Omental fat pad (tissue), 4 donors: Measurements from ENCODE around the gene PIAS2. TPM values are rescaled to one million over a fixed set of nuclear protein-coding genes. Genes with fewer than 3 reads are reported as not detected.
A peak's percentile ranks its signal among the peaks of the same experiment; 100 is the strongest.
"Not testable (repeated sequence)": the region's sequence is repeated elsewhere in the genome, so short reads cannot be mapped to it uniquely, and the experiment has no call there.

ENCODE experiments used
- ATAC-seq: fragments of 150-250 bp; one replicate; pipeline ENCODE4 v1.9.1; 2016; ENCODE audit warnings: mild to moderate bottlenecking, moderate library complexity; ENCODE audit not compliant: low FRiP score
- DNase-seq: peaks from one replicate; pipeline ENCODE4 v3.0.0-alpha.2; 2019; ENCODE audit warnings: low spot score
- total RNA-seq, 4 donors: library from RNA; depleted of rRNA; stranded (reverse); fragments of >200 nt; gene quantifications; one replicate each; pipeline ENCODE4 v1.1.0, GENCODE V29; 2016
- TF ChIP-seq, protein P1 (sequence below), 3 donors: fragments of 450-650 bp; IDR thresholded peaks; one replicate each; pipeline ENCODE4 v1.5.1; 2016 to 2017; ENCODE audit warnings: antibody characterized with exemption in 3 of 3, mild to moderate bottlenecking in 3 of 3, moderate library complexity in 2 of 3

The PIAS2 gene, protein sequence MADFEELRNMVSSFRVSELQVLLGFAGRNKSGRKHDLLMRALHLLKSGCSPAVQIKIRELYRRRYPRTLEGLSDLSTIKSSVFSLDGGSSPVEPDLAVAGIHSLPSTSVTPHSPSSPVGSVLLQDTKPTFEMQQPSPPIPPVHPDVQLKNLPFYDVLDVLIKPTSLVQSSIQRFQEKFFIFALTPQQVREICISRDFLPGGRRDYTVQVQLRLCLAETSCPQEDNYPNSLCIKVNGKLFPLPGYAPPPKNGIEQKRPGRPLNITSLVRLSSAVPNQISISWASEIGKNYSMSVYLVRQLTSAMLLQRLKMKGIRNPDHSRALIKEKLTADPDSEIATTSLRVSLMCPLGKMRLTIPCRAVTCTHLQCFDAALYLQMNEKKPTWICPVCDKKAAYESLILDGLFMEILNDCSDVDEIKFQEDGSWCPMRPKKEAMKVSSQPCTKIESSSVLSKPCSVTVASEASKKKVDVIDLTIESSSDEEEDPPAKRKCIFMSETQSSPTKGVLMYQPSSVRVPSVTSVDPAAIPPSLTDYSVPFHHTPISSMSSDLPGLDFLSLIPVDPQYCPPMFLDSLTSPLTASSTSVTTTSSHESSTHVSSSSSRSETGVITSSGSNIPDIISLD
- total RNA-seq = 10 to 100 TPM; 17.7 to 24.9 (median 23.4) TPM

DNA sequence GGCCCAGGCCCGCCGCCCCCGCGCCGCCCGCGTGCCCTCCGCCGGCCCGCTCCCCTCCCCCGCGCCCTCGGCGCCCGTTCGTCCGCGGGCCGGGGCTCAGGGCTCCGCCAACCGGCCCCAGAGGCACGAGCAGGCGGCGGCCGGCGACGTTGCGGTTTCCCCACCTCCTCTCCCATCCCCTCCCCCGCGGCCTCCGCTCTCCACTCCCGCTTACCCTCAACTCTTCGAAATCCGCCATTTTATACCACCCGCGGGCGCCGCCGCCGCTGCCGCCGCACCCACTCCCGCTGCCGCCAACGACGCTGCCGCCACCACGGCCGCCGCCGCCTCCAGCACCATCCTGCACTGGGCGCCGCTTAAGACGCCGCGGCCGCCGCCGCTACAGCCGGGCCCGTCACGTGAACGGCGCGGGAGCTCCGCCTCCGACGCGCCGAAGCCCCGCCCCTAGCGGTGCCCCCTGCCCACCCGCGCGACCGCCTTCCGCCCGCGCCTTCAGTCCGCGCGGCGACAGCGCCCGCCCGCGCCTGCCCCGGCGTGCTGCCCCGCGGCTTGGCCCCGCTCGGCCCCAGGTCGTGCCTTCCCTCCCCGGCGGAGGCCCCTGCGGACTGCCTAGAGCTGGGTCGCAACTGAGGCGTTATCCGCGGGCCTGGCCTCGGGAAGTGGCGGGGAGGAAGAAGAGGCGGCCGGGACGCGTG is at the start of gene PIAS2, which contains the start of gene KATNAL2:
PIAS2 (minus strand) TSS at position 400 of the 695 bp plus-strand sequence; CDS start at position 238, 162 bp downstream.
KATNAL2 (plus strand) TSS at position 495 of the 695 bp plus-strand sequence. CDS start 29,271 bp downstream, outside the sequence.
- DNase-seq = peak; percentile 29
- TF ChIP-seq, protein P1, sequence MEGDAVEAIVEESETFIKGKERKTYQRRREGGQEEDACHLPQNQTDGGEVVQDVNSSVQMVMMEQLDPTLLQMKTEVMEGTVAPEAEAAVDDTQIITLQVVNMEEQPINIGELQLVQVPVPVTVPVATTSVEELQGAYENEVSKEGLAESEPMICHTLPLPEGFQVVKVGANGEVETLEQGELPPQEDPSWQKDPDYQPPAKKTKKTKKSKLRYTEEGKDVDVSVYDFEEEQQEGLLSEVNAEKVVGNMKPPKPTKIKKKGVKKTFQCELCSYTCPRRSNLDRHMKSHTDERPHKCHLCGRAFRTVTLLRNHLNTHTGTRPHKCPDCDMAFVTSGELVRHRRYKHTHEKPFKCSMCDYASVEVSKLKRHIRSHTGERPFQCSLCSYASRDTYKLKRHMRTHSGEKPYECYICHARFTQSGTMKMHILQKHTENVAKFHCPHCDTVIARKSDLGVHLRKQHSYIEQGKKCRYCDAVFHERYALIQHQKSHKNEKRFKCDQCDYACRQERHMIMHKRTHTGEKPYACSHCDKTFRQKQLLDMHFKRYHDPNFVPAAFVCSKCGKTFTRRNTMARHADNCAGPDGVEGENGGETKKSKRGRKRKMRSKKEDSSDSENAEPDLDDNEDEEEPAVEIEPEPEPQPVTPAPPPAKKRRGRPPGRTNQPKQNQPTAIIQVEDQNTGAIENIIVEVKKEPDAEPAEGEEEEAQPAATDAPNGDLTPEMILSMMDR (IDR thresholded peaks at IDR 0.05) = no peak
- peak; percentile 94 for ATAC-seq

DNA sequence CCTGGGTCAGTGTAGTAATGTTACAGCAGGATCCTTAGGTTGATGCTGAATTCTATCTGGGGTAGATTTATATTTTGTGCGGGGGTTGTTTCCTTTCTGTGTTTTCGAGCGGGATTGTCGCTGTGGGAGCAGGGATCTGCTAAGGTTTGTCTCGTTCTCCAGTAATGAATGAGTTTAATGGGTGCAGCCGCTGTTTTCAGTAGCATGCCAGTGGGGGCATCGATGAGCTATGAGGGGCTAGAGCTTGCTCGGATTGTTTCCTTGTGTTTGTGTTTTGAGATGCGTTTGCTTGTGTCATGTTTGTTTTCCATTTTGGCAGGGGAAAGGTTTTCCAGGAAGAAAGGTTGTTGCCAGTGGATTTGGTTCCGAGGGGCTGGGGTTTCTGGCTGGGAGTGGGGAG is 49.0 kb upstream of the PIAS2 start:
- DNase-seq, ATAC-seq: not testable (repeated sequence)

DNA sequence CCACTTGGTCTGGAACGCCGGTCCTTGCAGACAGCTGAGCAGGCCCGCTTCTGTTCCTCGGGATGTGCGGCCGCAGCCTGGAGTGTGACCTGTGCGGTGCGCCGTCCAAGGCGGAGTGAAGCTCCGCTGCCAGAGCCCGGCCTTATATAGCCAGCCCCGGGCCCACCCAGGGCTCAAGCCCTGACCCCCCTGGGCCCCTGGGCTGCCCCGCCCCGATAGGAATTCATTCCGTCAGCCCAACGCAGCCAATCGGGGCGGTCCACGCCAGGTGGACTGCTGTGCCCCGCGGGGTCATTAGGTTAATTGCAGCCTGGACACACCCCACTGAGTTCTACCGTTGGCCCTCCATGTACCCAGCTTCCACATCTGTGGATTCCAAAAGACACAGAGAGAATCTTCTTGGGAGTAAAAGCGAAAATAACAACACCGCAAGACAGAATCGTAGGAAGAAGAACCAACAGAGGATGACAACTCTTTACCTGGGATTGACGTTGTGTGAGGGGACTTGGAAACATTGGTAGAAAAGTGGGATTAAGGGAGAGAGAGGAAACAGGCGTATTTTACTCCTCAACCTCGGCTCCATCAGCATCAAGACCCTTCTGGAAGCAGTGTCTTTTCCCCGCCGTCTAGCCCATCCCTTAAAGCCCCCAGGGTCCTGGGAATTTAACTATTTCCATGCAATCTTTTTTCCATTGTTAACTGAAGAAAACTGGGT is 47.4 kb upstream of the PIAS2 start:
- not testable (repeated sequence) for DNase-seq
- peak; percentile 46 for ATAC-seq

DNA sequence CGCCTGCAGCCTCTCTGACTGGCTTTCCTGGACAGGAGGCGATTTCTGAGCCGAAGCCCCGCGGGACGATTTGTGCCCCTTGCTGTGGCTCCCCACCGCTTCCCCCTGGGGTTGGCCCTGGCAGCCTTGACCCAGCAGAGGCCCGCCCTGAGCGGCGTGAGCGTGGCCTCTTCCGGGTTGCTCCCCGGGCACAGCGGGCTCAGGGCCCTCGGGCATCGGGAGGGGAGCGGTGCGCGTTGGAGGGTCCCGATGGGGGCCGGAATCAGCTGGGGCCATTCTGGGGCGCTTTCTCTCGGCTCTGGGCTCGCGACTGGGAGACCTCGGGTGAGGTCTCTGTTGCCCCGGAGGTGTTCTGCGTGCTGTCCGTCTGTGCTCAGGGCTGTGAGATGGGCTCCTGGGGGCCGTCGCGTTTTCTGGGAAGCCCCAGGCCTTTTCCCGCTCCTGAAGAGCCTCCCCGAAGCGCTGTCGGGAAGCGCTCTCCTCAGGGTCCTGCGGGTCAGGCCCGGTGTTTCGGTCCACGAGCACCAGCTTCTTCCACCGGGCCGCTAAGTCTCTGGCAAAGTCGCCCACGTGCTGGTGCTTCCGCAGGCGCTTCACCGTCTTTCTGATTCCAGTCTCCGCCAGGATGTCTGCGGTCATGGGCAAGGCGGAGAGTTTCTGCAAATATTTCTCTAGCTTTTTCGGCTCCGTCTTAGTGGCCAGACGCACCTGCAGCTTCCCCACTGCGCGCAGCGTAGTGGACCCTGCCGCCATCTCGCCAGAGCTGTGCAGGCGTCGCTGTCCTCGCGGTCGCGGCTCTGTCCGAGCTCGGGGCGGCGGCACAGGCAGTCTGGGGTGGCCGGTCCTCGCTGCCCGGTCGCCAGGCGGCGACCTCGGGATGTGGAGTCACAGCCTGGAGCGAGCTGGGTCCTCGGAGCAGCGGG is 46.6 kb upstream of the PIAS2 start:
- DNase-seq = not testable (repeated sequence)
- peak; percentile 21 for ATAC-seq

DNA sequence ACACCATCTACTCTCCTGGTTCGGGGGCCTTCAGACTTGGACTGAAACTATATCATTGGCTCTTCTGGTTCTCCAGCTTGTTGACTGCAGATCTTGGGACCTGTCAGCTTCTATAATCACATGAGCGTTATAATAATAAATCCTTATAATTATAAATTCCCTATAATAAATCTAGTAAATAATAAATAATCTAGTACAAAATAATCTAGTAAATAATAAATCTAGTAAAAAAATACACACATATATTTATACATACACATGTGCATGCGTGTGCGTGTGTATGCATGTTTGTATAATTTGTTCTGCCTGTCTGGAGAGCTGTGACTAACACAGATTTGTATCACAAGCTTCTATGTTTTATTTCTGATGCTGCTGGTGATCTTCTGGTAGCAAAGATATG is 40.9 kb upstream of the PIAS2 start:
- DNase-seq = no peak
- TF ChIP-seq, protein P1 (IDR thresholded peaks at IDR 0.05) = no peak
- ATAC-seq = no peak

DNA sequence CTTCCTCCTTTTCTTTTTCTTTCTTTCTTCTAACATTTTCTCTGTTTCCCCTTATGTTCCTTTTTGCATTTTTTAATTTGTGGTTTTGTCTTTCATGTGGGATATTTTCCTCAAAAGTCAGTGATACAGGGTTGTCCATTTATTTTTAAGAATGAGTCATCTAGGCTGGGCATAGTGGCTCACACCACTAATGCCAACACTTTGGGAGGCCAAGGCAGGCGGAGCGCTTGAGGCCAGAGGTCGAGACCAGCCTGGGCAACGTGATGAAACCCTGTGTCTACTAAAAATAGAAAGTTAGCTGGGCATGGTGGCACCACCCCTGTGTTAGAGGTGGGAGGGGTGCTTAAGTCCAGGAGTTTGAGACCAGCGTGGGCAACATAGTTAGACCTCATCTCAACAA is 35.9 kb upstream of the PIAS2 start:
- TF ChIP-seq, protein P1 (IDR thresholded peaks at IDR 0.05) = no peak
- ATAC-seq (no peak), DNase-seq (no peak)

DNA sequence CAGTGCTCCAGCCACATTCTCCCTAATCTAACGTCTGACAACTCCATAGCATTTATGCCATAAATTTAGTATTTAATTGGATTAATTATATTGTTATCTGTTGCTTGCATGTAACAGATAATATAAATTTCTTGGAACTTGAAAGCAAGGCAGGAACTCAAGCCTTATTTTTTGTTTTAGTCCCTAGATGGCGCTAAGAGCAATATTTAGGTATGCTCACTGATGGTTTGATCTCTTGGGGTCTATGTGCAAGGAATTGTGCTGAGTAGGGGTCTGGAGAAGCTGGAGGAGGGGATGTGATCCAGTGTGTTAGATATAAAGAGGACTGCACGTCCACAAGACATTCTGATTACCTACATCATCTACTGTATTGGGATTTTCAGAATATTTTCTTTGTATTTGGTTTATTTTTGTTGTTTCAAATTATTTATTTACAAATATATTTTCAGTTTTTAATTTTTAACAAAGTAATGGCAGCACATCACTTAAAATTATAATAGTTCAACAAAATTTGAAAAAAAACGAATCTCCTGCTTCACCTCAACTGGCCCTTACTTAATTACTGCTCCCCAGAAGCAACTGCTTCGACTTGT is 32.9 kb upstream of the PIAS2 start:
- ATAC-seq = no peak
- TF ChIP-seq, protein P1 (IDR thresholded peaks at IDR 0.05) = no peak
- DNase-seq = no peak
